Activated CD8-positive, alpha-beta memory T cell treated with anti-CD3 and anti-CD28 coated beads, Interleukin-2, amount 50 U/mL, for 24 hours (primary cell): ENCODE measurements around the gene HLA-DQB1.
"Not testable (repeated sequence)": the region's sequence is repeated elsewhere in the genome, so short reads cannot be mapped to it uniquely, and the experiment has no call there.

Source experiments
- DNase-seq: peaks from one replicate; pipeline ENCODE4 v3.0.0-alpha.2; 2020; ENCODE audit errors: extremely low read depth

Gene HLA-DQB1

DNA sequence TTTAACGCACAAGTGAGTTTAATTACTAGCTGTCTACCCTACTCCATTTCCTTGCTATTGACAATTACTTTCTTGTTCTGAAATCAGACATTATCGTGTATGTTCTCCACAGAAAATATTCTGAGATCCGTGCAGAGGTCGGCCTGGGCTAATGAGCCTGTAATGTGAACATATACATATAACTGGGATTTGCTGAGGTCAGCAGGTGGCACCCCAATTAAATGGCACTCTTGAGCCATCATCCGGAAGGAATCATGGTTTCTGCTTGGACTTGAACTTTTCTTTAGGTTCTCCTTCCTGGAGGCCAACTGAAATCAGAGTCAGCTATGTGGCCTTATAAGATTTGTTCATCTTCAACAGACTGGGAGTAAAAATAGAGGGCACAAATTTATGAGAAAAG, 3.6 kb downstream of the HLA-DQB1 start:
- no peak for DNase-seq

DNA sequence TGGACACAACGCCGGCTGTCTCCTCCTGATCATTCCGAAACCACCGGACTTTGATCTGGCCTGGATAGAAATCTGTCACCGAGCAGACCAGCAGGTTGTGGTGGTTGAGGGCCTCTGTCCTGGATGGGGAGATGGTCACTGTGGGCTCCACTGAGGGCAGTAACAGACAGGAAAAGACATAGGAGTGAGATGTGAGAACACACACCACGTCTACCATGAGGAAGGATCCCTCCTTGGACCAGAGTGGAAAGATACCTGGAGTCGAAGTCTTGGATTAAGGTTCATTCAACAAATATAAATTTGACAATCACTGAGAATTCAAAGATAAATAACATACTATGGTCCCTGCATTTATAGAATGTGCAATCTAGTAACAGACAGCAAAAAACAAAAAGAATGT, 4.4 kb downstream of the HLA-DQB1 start:
- DNase-seq = no peak

GRCh38 chr6:32659856-32660595, 6.4 kb downstream of the HLA-DQB1 start:
- no peak for DNase-seq

GRCh38 chr6:32658268-32658897, 8.1 kb downstream of the HLA-DQB1 start:
- DNase-seq = no peak

- DNase-seq = not testable (repeated sequence)
Measured at GRCh38 chr6:32657819-32658218, 8.6 kb downstream of the HLA-DQB1 start.

DNA sequence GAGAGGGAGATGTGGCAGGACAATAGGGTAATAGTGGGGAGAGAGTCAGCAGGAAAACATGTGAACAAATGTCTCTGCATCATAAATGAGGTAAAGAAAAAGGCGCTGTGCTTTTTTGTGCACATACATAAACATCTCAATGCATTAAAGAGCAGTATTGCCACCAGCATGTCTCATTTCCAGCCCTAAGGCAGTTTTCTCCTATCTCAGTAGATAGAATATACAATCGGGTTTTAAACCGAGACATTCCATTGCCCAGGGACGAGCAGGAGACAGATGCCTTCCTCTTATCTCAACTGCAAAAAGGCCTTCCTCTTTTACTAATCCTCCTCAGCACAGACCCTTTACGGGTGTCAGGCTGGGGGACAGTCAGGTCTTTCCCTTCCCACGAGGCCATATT, 9.1 kb downstream of the HLA-DQB1 start:
- DNase-seq = not testable (repeated sequence)

DNA sequence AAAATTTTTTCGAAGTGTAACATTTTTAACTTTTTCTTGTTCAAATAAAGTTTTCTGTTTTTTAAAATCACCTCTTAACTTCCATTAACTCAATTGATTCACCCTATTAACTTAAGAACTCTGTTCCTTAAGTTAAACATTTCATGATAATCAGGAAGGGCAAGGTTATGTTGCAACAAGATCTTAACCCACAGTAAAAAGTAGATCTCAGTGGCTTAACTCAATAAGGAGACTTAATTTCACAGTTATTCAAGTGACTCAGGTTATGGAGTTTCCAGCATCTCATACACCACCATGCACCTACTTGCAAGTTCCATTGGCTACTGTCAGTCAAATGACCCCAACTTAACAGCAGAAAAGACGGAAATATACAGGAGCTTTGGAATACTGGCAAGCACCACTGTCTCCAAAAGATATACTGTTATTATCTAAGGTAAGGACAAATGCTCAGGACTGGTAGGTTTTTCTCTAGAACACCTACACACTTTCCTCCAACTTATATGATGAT, 11.2 kb downstream of the HLA-DQB1 start:
- DNase-seq = no peak

- DNase-seq = no peak
Measured at GRCh38 chr6:32645047-32645703, 21.3 kb downstream of the HLA-DQB1 start.

- DNase-seq = no peak
Measured at GRCh38 chr6:32643904-32644303, 22.6 kb downstream of the HLA-DQB1 start.

DNA sequence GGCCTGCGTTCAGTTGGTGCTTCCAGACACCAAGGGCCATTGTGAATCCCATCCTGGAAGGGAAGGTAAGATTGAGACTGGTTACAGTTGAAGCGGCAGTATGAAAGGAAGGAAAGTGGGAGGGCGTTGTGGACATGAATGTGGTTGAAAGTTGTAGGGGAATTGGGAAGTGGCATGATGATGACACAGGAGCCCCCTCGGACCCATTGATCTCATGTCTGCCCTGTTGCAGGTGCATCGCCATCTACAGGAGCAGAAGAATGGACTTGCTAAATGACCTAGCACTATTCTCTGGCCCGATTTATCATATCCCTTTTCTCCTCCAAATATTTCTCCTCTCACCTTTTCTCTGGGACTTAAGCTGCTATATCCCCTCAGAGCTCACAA, 23.7 kb downstream of the HLA-DQB1 start:
- DNase-seq = no peak

DNA sequence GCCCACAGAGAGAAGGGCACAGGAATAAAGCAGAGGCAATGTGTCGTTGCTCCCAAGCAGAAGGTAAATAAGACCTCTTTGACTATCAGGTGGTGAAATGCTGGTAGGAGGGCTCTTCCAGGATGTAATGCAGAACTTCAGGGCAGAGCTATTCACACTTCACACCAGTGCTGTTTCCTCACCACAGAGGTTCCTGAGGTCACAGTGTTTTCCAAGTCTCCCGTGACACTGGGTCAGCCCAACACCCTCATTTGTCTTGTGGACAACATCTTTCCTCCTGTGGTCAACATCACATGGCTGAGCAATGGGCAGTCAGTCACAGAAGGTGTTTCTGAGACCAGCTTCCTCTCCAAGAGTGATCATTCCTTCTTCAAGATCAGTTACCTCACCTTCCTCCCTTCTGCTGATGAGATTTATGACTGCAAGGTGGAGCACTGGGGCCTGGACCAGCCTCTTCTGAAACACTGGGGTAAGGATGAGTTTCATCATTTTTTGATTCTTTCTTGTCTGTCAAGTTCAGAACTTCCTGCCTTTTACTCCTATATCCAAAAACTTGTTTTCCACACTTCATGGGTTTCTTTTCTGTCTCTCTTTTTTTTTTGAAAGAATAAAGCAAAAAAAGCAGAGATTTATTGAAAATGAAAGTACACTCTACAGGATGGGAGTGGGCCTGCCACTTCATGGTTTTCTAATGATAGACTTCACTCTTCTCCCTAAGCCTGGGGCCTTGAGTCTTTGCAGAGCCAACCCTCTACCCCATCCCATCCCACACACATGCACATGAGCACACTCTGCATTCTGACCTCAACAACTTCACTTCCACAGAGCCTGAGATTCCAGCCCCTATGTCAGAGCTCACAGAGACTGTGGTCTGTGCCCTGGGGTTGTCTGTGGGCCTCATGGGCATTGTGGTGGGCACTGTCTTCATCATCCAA, 24.4 kb downstream of the HLA-DQB1 start:
- DNase-seq = not testable (repeated sequence)

GRCh38 chr6:32641122-32641521, 25.3 kb downstream of the HLA-DQB1 start:
- DNase-seq = no peak

- DNase-seq = no peak
Measured at GRCh38 chr6:32639440-32640394, 26.7 kb downstream of the HLA-DQB1 start.

- no peak for DNase-seq
Measured at GRCh38 chr6:32638532-32639219, 27.8 kb downstream of the HLA-DQB1 start.

DNA sequence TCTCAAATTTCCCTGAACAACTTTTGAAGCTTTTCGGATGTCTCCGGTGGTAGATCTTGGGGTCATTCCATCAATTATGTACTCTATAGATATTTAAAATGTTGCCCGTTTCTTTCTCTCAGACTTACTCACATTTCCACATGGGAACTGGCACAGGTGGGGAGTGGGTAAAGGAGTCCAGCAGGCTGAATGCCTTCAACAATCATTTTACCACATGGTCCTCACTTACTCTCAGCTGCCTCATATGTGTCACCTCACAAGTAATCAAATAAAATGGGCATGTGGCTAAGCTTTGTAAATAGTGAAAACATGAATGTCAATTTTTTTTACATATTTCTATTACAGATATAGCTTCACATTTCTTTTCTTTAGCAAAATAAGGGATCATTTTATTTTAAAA, 28.6 kb downstream of the HLA-DQB1 start:
- no peak for DNase-seq

DNA sequence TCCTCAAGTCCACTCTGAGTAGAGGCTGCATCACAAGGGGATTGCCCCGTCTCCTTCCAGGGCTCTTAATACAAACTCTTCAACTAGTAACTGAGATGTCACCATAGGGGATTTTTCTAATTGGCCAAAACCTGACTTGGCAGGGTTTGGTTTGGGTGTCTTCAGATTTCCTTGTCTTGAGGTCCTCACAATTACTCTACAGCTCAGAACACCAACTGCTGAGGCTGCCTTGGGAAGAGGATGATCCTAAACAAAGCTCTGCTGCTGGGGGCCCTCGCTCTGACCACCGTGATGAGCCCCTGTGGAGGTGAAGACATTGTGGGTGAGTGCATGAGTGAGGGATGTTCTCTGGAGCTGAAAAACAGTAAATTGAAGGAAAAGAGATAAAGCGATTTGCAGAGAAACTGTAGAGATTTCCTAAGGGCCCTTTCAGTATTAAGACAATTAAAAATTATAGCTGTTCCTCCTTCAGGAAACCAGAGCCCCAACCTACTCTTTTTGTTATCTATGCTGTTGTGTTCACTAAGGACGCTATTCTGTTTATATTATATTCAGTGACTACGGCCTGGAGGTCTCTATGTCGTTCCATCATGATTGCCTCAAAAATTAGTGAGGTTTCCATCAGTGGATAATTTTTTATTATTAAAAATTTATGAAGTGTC, 29.1 kb downstream of the HLA-DQB1 start, which contains the start of gene HLA-DQA1:
Gene HLA-DQA1 (plus strand): TSS at position 188 of the 662 bp plus-strand sequence. CDS start 53 bp downstream, at position 241.
- DNase-seq = no peak

DNA sequence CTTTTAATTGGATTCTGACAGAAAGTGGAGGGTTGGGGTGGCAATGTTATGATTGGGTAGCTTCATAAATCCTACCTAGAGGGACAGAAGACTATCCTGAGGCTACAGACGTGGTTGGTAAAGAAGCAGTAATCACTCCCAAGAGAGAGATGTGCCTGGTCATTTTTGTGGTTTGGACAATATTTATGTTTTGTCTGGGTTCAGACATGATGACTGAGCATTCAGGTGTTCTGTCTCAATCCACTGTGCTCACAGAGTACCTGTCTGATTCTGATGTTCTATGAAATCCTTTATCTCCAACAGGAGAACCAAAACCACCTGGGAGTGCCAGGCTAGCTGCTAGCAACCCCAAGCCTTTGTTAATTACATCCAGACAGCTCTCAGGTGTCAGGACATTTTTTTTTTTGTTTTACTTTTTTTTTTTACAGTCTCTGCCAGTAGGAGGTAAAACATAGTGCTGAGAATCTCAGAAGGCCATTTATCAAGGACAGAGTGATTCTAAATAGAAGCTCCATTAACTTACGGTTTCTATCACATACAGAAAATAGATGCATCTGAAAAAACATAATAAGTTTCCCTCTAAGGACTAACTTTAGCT, 30.8 kb downstream of the HLA-DQB1 start:
- no peak for DNase-seq

GRCh38 chr6:32629793-32630192, 36.7 kb downstream of the HLA-DQB1 start:
- DNase-seq = not testable (repeated sequence)

DNA sequence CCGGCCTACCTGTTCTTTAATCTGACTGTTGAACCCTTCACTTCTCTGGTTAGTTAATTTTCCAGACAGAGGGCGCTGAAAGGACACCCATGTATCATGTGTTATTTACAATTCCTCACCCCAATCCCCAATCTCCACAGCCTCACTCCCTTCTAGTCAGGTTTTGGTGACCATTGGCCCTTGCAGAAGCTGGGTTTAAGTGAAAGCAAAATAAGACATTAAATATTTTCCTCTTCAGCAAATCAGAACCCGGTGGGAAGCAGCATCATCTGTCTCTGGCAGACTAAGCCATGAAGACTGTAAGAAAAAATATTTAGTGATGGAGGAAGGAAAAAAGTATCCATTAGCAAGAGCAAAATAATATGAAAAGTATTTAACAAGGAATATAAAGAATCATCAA, 38.6 kb downstream of the HLA-DQB1 start:
- no peak for DNase-seq
